Ishikawa (cell line): ENCODE data around the gene EIF4G2.

ENCODE experiments used
- EGR1 ChIP-seq: IDR thresholded peaks from 2 replicates; pipeline ENCODE4 v1.6.1; 2012
- EP300 ChIP-seq: IDR thresholded peaks from 2 replicates; pipeline ENCODE4 v1.6.1; 2012; ENCODE audit warnings: borderline replicate concordance
- FOXM1 ChIP-seq: IDR thresholded peaks from 2 replicates; pipeline ENCODE4 v1.6.1; 2012; ENCODE audit warnings: low read depth, borderline replicate concordance
- RAD21 ChIP-seq: IDR thresholded peaks from 2 replicates; pipeline ENCODE4 v1.6.1; 2012; ENCODE audit warnings: low read depth
- YY1 ChIP-seq: IDR thresholded peaks from 2 replicates; pipeline ENCODE4 v1.6.1; 2012; ENCODE audit warnings: low read depth
- TF ChIP-seq, protein P1 (sequence below): IDR thresholded peaks from 2 replicates; pipeline ENCODE4 v1.6.1; 2012
- TF ChIP-seq, protein P2 (sequence below): IDR thresholded peaks from 2 replicates; pipeline ENCODE4 v1.6.1; 2012; ENCODE audit warnings: low read depth, mild to moderate bottlenecking

DNA sequence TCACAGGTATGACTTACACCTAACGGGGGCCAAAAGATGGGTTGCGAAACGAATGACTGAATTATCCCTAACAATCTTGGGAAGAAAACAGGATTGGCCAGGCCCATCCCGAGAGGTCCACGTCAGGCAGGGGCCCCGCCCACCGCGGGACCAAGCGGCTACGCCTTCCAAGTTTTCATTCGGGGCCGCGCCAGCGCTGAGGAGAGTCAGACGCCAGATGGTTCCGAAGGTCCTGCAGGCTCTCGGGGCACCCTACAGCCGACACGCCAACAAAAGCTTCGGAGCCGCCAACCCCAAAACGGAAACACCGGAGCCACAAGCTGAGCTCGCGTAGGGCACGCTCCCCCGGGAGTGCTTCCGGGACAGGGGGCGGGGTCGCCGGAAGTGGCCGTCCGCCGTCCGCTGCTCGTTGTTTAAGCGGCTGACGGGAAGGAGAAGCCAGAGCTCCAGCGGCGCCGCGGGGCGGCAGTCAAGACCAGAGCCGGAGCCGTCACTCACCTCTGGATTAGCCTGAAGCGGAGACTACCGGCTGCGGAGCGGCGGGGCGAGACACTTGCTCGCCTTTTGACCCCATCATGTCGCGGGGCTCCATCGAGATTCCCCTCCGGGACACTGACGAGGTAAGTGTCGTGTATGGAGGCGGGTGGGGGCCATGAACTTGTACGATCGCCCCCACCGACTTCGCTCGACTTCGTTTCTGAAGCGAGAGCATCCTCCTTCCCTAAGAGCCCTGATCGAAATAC is 57.7 kb downstream of the EIF4G2 start, which contains the start of gene CTR9:
- no peak for TF ChIP-seq EP300
- TF ChIP-seq, protein P1, sequence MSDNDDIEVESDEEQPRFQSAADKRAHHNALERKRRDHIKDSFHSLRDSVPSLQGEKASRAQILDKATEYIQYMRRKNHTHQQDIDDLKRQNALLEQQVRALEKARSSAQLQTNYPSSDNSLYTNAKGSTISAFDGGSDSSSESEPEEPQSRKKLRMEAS = peak; percentile 89
- no peak for TF ChIP-seq RAD21
- 0 out of 2 replicates have a peak, but pooled peaks have one; percentile 57 for TF ChIP-seq YY1
- TF ChIP-seq, protein P2, sequence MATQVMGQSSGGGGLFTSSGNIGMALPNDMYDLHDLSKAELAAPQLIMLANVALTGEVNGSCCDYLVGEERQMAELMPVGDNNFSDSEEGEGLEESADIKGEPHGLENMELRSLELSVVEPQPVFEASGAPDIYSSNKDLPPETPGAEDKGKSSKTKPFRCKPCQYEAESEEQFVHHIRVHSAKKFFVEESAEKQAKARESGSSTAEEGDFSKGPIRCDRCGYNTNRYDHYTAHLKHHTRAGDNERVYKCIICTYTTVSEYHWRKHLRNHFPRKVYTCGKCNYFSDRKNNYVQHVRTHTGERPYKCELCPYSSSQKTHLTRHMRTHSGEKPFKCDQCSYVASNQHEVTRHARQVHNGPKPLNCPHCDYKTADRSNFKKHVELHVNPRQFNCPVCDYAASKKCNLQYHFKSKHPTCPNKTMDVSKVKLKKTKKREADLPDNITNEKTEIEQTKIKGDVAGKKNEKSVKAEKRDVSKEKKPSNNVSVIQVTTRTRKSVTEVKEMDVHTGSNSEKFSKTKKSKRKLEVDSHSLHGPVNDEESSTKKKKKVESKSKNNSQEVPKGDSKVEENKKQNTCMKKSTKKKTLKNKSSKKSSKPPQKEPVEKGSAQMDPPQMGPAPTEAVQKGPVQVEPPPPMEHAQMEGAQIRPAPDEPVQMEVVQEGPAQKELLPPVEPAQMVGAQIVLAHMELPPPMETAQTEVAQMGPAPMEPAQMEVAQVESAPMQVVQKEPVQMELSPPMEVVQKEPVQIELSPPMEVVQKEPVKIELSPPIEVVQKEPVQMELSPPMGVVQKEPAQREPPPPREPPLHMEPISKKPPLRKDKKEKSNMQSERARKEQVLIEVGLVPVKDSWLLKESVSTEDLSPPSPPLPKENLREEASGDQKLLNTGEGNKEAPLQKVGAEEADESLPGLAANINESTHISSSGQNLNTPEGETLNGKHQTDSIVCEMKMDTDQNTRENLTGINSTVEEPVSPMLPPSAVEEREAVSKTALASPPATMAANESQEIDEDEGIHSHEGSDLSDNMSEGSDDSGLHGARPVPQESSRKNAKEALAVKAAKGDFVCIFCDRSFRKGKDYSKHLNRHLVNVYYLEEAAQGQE = no peak
- no peak for TF ChIP-seq FOXM1
- TF ChIP-seq EGR1 = peak; percentile 43; the same call in 1 of the 2 replicates
